ENCODE data around the gene BHLHE41.

- TF ChIP-seq POLR2A (IDR thresholded peaks at IDR 0.05) = no peak
- TF ChIP-seq CTCF (IDR thresholded peaks at IDR 0.05) = no peak
- no peak for TF ChIP-seq POLR2AphosphoS5 (IDR thresholded peaks at IDR 0.05)
- no peak for TF ChIP-seq EP300 (IDR thresholded peaks at IDR 0.05)
Observed at GRCh38 chr12:26101763-26102162, 23.1 kb downstream of the BHLHE41 start.

Measured in stomach (tissue), 4 donors.